H9 (cell line): Measurements from ENCODE around the gene CD81. TPM values are rescaled to one million over a fixed set of nuclear protein-coding genes. Genes with fewer than 3 reads are reported as not detected.

Experiments
- DNase-seq: peaks from one replicate; pipeline ENCODE4 v3.0.0-alpha.2; 2017
- H2AFZ ChIP-seq: one replicate; pipeline ENCODE4 v1.6.1; 2013; ENCODE audit warnings: mild to moderate bottlenecking, low read length, control low read depth, moderate library complexity
- H2AK5ac ChIP-seq: 2 replicates; pipeline ENCODE4 v1.6.1; 2013; ENCODE audit warnings: low read length, control low read depth, mixed read lengths; ENCODE audit not compliant: insufficient read length
- H2BK120ac ChIP-seq: one replicate; pipeline ENCODE4 v1.6.1; 2013; ENCODE audit warnings: low read depth, mild to moderate bottlenecking, low read length, control low read depth, inconsistent platforms; ENCODE audit not compliant: poor library complexity, severe bottlenecking
- H2BK12ac ChIP-seq: 2 replicates; pipeline ENCODE4 v1.6.1; 2013; ENCODE audit warnings: low read length, control low read depth, mixed read lengths, low read depth; ENCODE audit not compliant: insufficient read length
- H2BK15ac ChIP-seq: 2 replicates; pipeline ENCODE4 v1.6.1; 2013; ENCODE audit warnings: low read depth, low read length, control low read depth
- H2BK20ac ChIP-seq: one replicate; pipeline ENCODE4 v1.6.1; 2013; ENCODE audit warnings: low read depth, mild to moderate bottlenecking, low read length, control low read depth, inconsistent platforms; ENCODE audit not compliant: poor library complexity, severe bottlenecking
- H2BK5ac ChIP-seq: 2 replicates; pipeline ENCODE4 v1.6.1; 2013; ENCODE audit warnings: low read length, control low read depth, mixed read lengths; ENCODE audit not compliant: insufficient read length
- H3K14ac ChIP-seq: 2 replicates; pipeline ENCODE4 v1.6.1; 2013; ENCODE audit warnings: low read length, control low read depth; ENCODE audit not compliant: insufficient read depth
- H3K18ac ChIP-seq: 2 replicates; pipeline ENCODE4 v1.6.1; 2013; ENCODE audit warnings: low read depth, mild to moderate bottlenecking, mixed read lengths, low read length, control low read depth; ENCODE audit not compliant: insufficient read length
- H3K23ac ChIP-seq: 2 replicates; pipeline ENCODE4 v1.6.1; 2013; ENCODE audit warnings: low read length, control low read depth, mixed read lengths, low read depth; ENCODE audit not compliant: insufficient read length
- H3K23me2 ChIP-seq: 2 replicates; pipeline ENCODE4 v1.6.1; 2013; ENCODE audit warnings: low read depth, mild to moderate bottlenecking, mixed read lengths, low read length, control low read depth; ENCODE audit not compliant: insufficient read length, poor library complexity, severe bottlenecking
- H3K27ac ChIP-seq: 2 replicates; pipeline ENCODE4 v1.5.1; 2013; ENCODE audit warnings: low read length, control low read depth, mixed read lengths, low read depth; ENCODE audit not compliant: insufficient read length
- H3K27me3 ChIP-seq: 2 replicates; pipeline ENCODE4 v1.6.1; 2013; ENCODE audit warnings: low read length, control low read depth, inconsistent platforms; ENCODE audit not compliant: insufficient read depth
- H3K4ac ChIP-seq: 2 replicates; pipeline ENCODE4 v1.6.1; 2013; ENCODE audit warnings: low read depth, mild to moderate bottlenecking, control low read depth, inconsistent platforms, low read length, moderate library complexity
- H3K4me1 ChIP-seq: 2 replicates; pipeline ENCODE4 v1.6.1; 2013; ENCODE audit warnings: low read length, control low read depth, inconsistent platforms; ENCODE audit not compliant: insufficient read depth
- H3K4me2 ChIP-seq: 2 replicates; pipeline ENCODE4 v1.6.1; 2013; ENCODE audit warnings: low read length, control low read depth, mixed read lengths; ENCODE audit not compliant: insufficient read length, insufficient read depth
- H3K56ac ChIP-seq: 2 replicates; pipeline ENCODE4 v1.6.1; 2013; ENCODE audit warnings: low read depth, mild to moderate bottlenecking, mixed read lengths, low read length, control low read depth; ENCODE audit not compliant: insufficient read length
- H3K79me1 ChIP-seq: 2 replicates; pipeline ENCODE4 v1.6.1; 2013; ENCODE audit warnings: low read depth, mild to moderate bottlenecking, moderate library complexity, low read length, control low read depth, inconsistent platforms; ENCODE audit not compliant: insufficient read depth, poor library complexity, severe bottlenecking
- H3K79me2 ChIP-seq: 2 replicates; pipeline ENCODE4 v1.6.1; 2013; ENCODE audit warnings: low read length, control low read depth, inconsistent platforms; ENCODE audit not compliant: insufficient read depth
- H3K9ac ChIP-seq: 2 replicates; pipeline ENCODE4 v1.6.1; 2013; ENCODE audit warnings: low read length, control low read depth, mixed read lengths; ENCODE audit not compliant: insufficient read length; ENCODE audit errors: extremely low read depth
- H3K9me3 ChIP-seq: one replicate; pipeline ENCODE4 v1.6.1; 2013; ENCODE audit warnings: low read depth, low read length, inconsistent platforms; ENCODE audit not compliant: control insufficient read depth
- H3T11ph ChIP-seq: one replicate; pipeline ENCODE4 v1.6.1; 2013; ENCODE audit warnings: mild to moderate bottlenecking, low read length, control low read depth, inconsistent platforms
- H4K20me1 ChIP-seq: one replicate; pipeline ENCODE4 v1.6.1; 2013; ENCODE audit not compliant: control insufficient read depth, insufficient read length, insufficient read depth
- H4K5ac ChIP-seq: 2 replicates; pipeline ENCODE4 v1.6.1; 2013; ENCODE audit warnings: low read depth, mild to moderate bottlenecking, mixed read lengths, low read length, control low read depth; ENCODE audit not compliant: insufficient read length
- H4K8ac ChIP-seq: replicated peaks from 2 replicates; pipeline ENCODE4 v1.6.1; 2013; ENCODE audit warnings: low read length, control low read depth, mixed read lengths, low read depth; ENCODE audit not compliant: insufficient read length
- H4K91ac ChIP-seq: 2 replicates; pipeline ENCODE4 v1.6.1; 2013; ENCODE audit warnings: low read depth, mild to moderate bottlenecking, moderate library complexity, mixed read lengths, low read length, control low read depth; ENCODE audit not compliant: insufficient read length
- H3K27ac Mint-ChIP-seq, 3 experiments: 2 replicates in 2 of 3; 3 replicates in 1 of 3; pipeline ENCODE4 v1.8.0; 2020 to 2021; ENCODE audit warnings: mixed read lengths in 3 of 3, mild to moderate bottlenecking in 1 of 3, moderate library complexity in 1 of 3
- H3K27me3 Mint-ChIP-seq: 2 replicates; pipeline ENCODE4 v1.8.0; 2021; ENCODE audit warnings: low read depth, mild to moderate bottlenecking, moderate library complexity, mixed read lengths
- H3K36me3 Mint-ChIP-seq, 3 experiments: 2 replicates in 2 of 3; 3 replicates in 1 of 3; pipeline ENCODE4 v1.8.0; 2020 to 2021; ENCODE audit warnings: low read depth in 3 of 3, mixed read lengths in 3 of 3; ENCODE audit not compliant: insufficient read depth in 1 of 3
- H3K4me1 Mint-ChIP-seq, 2 experiments: 2 replicates each; pipeline ENCODE4 v1.8.0; 2020; ENCODE audit warnings: mixed read lengths in 2 of 2
- H3K4me3 Mint-ChIP-seq, 2 experiments: 2 replicates in 1 of 2; 3 replicates in 1 of 2; pipeline ENCODE4 v1.8.0; 2020 to 2021; ENCODE audit warnings: mild to moderate bottlenecking in 2 of 2, mixed read lengths in 2 of 2, moderate library complexity in 1 of 2
- H3K9me3 Mint-ChIP-seq, 2 experiments: 2 replicates in 1 of 2; 3 replicates in 1 of 2; pipeline ENCODE4 v1.8.0; 2020; ENCODE audit warnings: mild to moderate bottlenecking in 2 of 2, mixed read lengths in 2 of 2, moderate library complexity in 1 of 2
- CTCF ChIP-seq: fragments of 200-600 bp; sonication (generic); conservative IDR thresholded peaks from 3 replicates; pipeline ENCODE4 v1.8.0; 2021; ENCODE audit warnings: antibody characterized with exemption, mild to moderate bottlenecking
- WGBS: extraction: QIAGEN DNeasy Blood & Tissue Kit; methylation state at CpG from one replicate; pipeline ENCODE4 v1.1.7; 2013; ENCODE audit warnings: missing lambda C conversion rate, low lambda C conversion rate, mixed read lengths; ENCODE audit not compliant: insufficient read length; ENCODE audit errors: extremely low coverage; 5-methylcytosine and 5-hydroxymethylcytosine counted together
- total RNA-seq: library from RNA; stranded (reverse); gene quantifications from 2 replicates; pipeline ENCODE4 v1.2.1, GENCODE V29; 2021

The CD81 gene
- total RNA-seq, 1 experiment from 2014 or later, result 246 TPM

- no peak overlapping the region for H3K14ac ChIP-seq
- H3K27ac ChIP-seq, result no peak overlapping the region
- no peaks in the 10 kb centered on the region for H3K4me1 ChIP-seq
- no peak overlapping the region for H2BK15ac ChIP-seq
- no CpG with 5 or more reads among the region's 10 CpGs for WGBS
- H4K20me1 ChIP-seq, result no peaks in the 10 kb centered on the region
- H3K27me3 ChIP-seq, result no peaks in the 10 kb centered on the region; the same call in 1 of the 2 replicates
- no peaks in the 10 kb centered on the region for H3K79me2 ChIP-seq
- H4K91ac ChIP-seq, result no peak overlapping the region
- H3K23me2 ChIP-seq, result no peaks in the 10 kb centered on the region
- no peak overlapping the region for H4K8ac ChIP-seq
- H3K9me3 ChIP-seq, result peaks cover 13% of the 10 kb centered on the region
- H3K79me1 ChIP-seq, result no peaks in the 10 kb centered on the region
- Mint-ChIP-seq H3K4me3 (no peak overlapping the region), H3K27ac (no peak overlapping the region; a peak in 1 of 7 replicates), H3K36me3 (peaks cover 0 to 8% (median 7%) of the 10 kb centered on the region in 3 experiments; a peak in 4 of 7 replicates), H3K9me3 (peaks cover 40 to 51% of the 10 kb centered on the region in 2 experiments), H3K4me1 (no peaks in the 10 kb centered on the region), H3K27me3 (peaks cover 64% of the 10 kb centered on the region)
- no peak overlapping the region for H2BK20ac ChIP-seq
- no peak for DNase-seq
- H2BK12ac ChIP-seq, result no peak overlapping the region
- H2AFZ ChIP-seq, result no peak overlapping the region
- H4K5ac ChIP-seq, result no peak overlapping the region
- H3K18ac ChIP-seq, result no peak overlapping the region
- H2BK120ac ChIP-seq, result no peak overlapping the region
- no peak overlapping the region for H3K9ac ChIP-seq
- TF ChIP-seq CTCF, result no peak
- no peak overlapping the region for H2AK5ac ChIP-seq
- no peak overlapping the region for H3K4ac ChIP-seq
- no peak overlapping the region for H3K4me2 ChIP-seq
- H2BK5ac ChIP-seq, result no peak overlapping the region
- H3K56ac ChIP-seq, result no peak overlapping the region
- H3T11ph ChIP-seq, result no peak overlapping the region
- H3K23ac ChIP-seq, result no peak overlapping the region
Observed at GRCh38 chr11:2346586-2347307, 30.4 kb upstream of the CD81 start.
